Stimulated activated CD8-positive, alpha-beta memory T cell treated with anti-CD3 and anti-CD28 coated beads, Interleukin-4, amount 100 ng/mL, for 48 hours (primary cell): ENCODE results near the gene SHISA3.
"Not testable (repeated sequence)": the region's sequence is repeated elsewhere in the genome, so short reads cannot be mapped to it uniquely, and the experiment has no call there.

Source experiments
- DNase-seq: peaks from one replicate; pipeline ENCODE4 v3.0.0-alpha.2; 2020

Gene SHISA3

GRCh38 chr4:42396752-42397634 lies at the start of gene SHISA3:
TSS of gene SHISA3 (plus strand) at chr4:42397488. CDS start at chr4:42398057, 569 bp downstream.
- peak; percentile 47 for DNase-seq

- DNase-seq = no peak
Observed at GRCh38 chr4:42348247-42348646, 49.0 kb upstream of the SHISA3 start.

DNA sequence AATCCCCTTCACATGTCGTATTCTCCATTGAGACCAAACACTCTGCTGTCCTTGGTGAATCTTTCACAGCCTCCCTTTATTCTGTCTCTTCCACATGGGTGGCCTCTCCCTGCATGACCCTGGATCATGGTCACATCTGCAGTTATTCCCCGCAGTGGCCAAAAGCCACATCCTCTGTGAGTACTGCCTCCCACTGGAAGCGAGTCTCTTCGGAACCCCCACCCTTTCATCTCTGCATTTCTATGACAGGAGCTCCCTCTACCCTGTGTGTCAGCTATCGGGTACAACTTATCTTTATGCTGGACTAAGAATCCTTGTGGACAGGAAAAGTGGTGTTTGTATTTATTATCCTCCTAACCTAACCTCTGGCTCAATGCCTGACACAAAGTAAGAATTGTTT lies 48.6 kb upstream of the SHISA3 start:
- DNase-seq = no peak

- no peak for DNase-seq
Observed at GRCh38 chr4:42350611-42351182, 46.6 kb upstream of the SHISA3 start.

DNA sequence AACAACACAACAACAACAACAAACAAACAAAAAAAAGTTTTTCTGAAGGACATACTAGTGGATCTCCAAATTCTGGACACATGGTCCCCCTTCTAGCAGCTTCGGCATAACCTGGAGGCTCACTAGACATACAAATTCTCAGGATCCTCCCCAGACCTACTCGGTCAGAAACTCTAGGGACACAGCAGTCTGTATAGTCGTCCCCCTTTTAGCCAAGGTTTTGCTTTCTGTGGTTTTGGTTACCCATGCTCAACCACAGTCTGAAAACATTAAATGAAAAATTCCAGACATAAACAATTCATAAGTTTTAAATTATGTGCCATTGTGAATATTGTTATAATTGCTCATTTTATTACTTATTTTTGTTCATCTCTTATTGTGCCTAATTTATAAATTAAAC lies 45.2 kb upstream of the SHISA3 start:
- DNase-seq = no peak

DNA sequence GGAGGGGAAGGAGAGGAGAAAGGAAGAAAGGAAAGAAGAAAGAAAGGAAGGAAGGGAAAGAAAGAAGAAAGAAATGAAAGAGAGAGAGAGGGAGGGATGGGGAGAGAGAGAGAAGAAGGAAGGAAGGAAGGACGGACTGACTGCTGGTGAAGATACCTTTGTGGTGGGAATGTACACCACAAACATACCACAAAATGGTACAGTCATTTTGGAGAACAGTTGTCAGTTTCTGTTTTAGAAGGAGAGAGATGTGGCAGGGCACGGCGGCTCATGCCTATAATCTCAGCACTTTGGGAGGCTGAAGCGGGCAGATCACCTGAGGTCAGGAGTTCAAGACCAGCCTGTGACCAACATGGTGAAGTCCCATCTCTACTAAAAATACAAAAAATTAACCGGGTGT lies 40.0 kb upstream of the SHISA3 start:
- DNase-seq = no peak

DNA sequence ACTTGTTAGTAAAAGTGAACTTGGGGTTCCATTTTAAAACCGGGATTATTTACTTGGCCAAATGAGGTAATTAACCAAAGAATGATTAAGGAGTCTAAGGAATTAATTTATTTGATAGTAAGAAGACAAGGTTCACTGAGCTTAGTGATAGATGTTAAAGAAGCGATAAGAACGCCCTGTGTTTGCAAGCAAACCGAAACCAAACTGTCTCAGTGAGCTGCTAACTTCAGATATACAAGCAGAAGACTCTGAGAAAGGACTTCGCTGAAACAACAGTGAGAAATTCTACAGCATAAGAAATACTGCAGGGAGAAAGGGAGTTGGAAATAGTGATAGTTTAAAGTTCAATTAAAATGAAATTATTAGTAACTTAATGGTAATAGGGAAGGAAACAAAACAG lies 37.6 kb upstream of the SHISA3 start:
- no peak for DNase-seq

DNA sequence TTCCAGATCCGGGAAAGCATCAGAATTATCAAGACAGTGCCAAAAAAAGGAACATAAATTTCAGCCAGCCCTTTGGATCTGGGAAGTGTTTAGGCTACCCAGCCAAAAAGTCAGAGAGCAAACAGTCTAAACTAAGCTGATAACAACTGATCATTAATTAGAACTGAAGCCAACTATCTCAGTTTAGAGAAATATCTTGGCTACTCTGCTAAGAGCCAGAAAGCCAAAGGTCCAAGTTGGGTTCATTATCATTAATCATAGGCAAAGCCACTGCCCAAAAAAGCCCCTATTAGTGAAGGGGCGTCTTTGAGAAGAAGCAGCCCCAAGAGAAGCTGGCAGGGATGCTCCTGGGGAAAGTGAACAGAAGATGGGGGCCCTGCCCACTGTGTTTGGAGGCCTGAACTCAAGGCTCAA lies 37.0 kb upstream of the SHISA3 start:
- DNase-seq = no peak

- DNase-seq = no peak
Observed at GRCh38 chr4:42361456-42361855, 35.8 kb upstream of the SHISA3 start.

DNA sequence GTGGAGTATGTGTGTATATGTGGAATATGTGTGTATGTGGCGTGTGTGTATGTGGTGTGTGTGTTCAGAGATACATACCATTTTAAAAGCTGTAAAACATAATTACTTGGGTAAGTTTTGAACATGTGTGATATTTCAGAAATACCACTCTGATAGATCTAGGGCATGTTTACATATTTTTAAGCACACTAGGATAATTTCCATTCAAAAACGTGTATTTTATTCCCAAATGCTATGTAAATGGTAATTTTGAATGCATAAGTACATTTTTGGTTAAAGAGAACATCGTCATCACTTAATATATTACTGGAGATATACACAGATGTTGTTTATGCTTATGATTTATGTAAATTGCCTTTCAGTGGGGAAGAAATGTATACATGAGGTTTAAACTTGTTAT lies 34.7 kb upstream of the SHISA3 start:
- no peak for DNase-seq

GRCh38 chr4:42363614-42364013 lies 33.7 kb upstream of the SHISA3 start:
- DNase-seq = no peak

DNA sequence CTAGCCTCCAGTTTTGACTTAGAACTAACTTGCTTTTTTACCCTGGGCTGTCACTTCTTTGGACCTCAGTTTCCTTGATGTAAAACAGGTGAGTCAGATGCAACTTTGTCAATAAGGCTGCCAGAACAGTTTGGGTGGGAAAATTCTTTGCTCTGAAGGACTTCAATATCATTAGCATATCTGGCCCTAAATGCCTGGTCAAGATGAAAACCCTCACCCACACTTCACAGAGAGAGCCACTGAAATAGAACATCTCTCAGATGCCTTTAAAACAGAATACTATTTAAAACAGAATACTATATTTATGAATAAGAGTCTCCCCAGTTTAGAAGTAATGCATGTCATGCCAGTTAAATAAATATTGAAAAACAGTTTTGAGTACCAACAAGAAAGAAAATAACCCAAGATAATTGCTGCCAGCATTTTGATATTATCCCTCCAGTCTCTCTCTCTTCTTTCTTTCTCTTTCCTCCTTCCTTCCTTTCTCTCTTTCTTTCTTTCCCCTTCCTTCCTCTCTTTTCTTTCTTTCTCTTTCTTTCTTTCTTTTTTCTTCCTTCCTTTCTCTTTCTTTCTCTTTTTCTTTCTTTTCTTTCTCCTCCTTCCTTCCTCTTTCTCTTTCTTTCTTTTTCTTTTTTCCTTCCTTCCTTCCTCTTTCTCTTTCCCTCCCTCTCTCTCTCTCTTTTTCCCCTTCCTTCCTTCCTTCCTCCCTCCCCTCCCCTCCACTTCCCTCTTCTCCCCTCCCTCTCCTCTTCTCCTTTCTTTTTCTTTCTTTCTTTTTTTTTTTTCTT lies 32.8 kb upstream of the SHISA3 start:
- DNase-seq = no peak

DNA sequence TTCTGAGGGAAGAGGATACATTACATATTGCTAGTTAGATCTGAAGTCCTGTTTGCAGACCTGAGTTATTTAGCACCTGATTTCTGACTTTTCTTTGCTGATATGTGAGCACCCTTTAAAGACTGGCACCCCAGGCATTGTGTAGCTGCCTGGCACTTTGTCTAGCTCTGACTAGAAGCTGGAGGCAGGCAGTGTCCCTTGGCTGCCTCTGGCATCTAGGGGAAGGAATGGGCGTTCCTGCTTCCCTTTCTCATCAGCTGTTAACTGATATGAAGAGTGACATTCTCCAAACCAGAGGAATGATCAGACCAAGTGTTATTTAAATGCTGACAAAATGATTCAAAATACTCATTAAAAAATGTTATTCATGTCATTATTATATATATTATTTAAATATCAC lies 30.3 kb upstream of the SHISA3 start:
- DNase-seq = no peak

DNA sequence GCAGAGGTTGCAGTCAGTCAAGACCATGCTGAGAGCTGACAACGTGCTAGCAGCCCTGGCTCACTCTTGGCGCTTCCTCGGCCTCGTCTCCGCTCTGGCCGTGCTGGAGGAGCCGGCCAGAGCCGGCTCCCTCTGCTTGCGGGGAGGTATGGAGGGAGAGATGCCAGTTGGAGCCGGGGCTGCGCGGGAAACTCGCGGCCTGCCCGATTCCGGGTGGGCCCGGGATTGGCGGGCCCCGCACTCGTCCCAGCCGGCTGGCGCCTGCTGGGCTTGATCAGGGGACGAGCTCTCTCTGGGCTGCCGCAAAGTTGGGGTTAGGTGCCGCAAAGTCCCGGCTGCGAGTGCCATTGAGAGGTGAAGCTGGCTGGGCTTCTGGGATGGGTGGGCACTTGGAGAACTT lies 27.8 kb upstream of the SHISA3 start:
- no peak for DNase-seq

DNA sequence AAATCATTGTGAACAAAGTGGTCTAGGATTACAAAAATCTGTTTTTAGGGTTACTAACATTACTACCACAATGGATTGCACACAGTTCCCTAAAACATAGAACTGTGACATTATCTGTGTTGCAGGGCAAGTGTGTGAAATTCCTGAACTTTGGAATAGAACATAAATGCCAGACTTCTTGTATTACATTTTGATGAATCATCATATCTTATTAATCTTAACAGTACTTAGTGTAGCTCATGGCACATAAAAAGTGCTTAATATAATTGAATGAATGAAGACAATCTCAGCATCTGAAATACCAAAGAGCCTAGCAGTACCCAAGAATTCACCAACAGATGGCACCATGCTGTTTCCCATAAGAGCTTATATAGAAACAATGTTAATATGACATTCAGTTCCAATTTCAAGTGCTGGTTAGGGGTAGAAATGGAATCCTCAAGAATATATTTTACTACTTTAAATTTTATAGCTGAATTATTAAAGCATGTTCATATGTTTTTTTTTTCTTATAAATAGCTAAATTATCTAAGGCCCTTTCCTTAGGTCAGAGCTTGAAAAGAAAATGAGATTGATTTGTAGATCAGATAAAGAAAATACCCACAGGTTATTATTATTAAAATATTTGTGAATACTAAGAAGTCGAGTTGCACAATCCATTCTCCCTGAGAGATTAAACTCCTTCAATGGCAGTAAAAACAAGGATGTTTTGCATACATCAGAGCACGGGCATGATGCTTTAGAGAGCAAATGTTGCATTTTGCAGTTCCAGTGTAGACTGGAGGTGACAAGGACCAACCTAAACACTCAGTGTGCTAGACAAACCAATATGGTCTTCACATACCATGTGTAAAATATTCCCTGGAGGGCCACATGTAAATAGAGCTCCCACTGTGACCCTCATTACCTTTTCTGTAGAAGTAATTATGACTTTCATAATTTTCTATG lies 25.7 kb upstream of the SHISA3 start:
- DNase-seq = no peak

DNA sequence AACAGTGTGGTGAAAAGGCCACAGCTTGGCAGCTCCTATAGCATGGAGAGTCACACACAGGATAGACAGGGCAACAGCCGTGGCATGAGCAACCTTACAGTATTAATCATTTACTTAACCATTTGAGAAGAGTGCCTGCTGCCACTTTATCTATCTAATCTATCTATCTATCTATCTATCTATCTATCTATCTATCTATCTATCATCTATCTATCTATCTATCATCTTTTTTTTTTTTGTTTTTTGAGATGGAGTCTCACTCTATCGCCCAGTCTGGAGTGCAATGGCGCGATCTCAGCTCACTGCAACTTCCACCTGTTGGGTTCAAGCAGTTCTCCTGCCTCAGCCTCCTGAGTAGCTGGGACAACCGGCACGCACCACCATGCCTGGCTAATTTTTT lies 25.0 kb upstream of the SHISA3 start:
- not testable (repeated sequence) for DNase-seq

GRCh38 chr4:42377497-42377896 lies 19.8 kb upstream of the SHISA3 start:
- DNase-seq = no peak

- no peak for DNase-seq
Observed at GRCh38 chr4:42381666-42382065, 15.6 kb upstream of the SHISA3 start.

DNA sequence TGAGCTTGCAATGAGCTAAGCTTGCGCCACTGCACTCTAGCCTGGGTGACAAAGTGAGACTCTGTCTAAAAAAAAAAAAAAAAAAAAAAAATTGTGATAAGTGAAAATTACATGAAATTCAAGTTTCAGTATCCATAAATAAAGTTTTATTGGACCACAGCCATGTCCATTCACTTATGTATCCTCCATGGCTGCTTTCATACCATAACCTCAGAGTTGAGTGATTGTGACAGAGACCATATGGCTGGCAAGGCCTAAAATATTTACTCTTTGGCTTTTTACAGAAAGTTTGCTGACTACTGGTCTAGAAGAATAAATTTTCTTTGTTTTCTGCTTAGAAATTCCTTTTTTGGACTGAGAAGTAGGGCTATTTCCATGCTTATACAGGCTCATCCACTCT lies 11.8 kb upstream of the SHISA3 start:
- no peak for DNase-seq

DNA sequence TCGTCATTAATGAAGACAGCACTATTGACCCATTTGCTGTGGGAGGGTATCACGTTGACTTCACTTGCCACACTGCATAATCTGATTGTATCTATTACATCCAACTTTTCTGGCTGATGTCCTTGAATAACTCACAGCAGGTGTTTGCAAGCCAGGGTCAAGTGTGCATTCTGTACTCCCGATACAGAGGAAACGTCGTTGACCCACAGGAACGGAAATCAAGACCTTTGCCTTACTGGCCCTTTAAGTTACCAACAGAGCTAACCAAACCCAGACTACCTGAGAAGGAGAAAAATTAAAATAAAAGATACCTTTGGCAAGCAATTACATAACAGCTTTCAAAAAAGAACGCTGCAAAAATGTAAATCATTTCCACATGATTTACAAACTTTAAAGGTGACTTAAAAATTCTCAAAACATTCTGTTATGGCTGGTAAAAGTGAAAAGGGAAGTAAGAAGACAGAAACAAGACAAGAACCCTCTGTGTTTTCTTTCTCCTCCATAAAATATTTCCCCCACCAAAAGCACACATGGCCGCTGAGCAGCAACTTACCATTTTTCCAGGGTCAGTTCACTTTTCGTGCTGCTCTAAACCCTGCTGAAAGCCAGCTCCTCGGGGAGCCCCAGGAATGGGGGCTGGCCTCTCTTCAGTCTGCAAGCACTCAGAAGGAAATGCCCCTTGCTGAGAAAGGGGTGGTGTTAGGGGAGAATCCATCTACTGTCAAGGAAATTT lies 6.5 kb upstream of the SHISA3 start:
- no peak for DNase-seq

GRCh38 chr4:42391355-42391664 lies 6.0 kb upstream of the SHISA3 start:
- no peak for DNase-seq

- DNase-seq = no peak
Observed at GRCh38 chr4:42391981-42392380, 5.3 kb upstream of the SHISA3 start.
